H1 (cell line): ENCODE results near the gene PEX6. TPM values are rescaled to one million over a fixed set of nuclear protein-coding genes. Genes with fewer than 3 reads are reported as not detected.

Experiments
- CTCF ChIA-PET: fragments of 300-600 bp; sonication (Branson Sonifier 250); formaldehyde crosslinking; loops from one replicate; lab custom pipeline; 2021; ENCODE audit not compliant: partially characterized antibody; lab: Charles Lee
- POLR2A ChIA-PET: fragments of 300-600 bp; sonication (Branson Sonifier 250); formaldehyde crosslinking; loops from one replicate; lab custom pipeline; 2021; ENCODE audit warnings: inconsistent platforms; ENCODE audit not compliant: partially characterized antibody; lab: Charles Lee
- DNase-seq, 2 experiments: peaks; one replicate each; pipeline versions ENCODE4 v3.0.0 to v3.0.0-alpha.2; 2010 to 2022; ENCODE audit warnings: low spot score in 2 of 2, low read depth in 1 of 2, mixed read lengths in 1 of 2
- FAIRE-seq: peaks from 2 replicates; lab custom pipeline; 2011; peaks lifted over from hg19 to GRCh38; lab: Jason Lieb, UNC
- H2AFZ ChIP-seq: 2 replicates; pipeline ENCODE4 v1.8.1; 2012; ENCODE audit warnings: low read length, inconsistent platforms
- H2AK5ac ChIP-seq: 2 replicates; pipeline ENCODE4 v1.6.1; 2013; ENCODE audit warnings: low read depth, low read length
- H2BK120ac ChIP-seq: replicated peaks from 2 replicates; pipeline ENCODE3; 2013; ENCODE audit warnings: low read depth, low read length, inconsistent platforms
- H2BK12ac ChIP-seq: 2 replicates; pipeline ENCODE4 v1.6.1; 2013; ENCODE audit warnings: low read depth, low read length
- H2BK15ac ChIP-seq: 2 replicates; pipeline ENCODE4 v1.6.1; 2013; ENCODE audit warnings: low read length
- H2BK20ac ChIP-seq: 2 replicates; pipeline ENCODE4 v1.6.1; 2013; ENCODE audit warnings: low read length
- H2BK5ac ChIP-seq: 2 replicates; pipeline ENCODE4 v1.6.1; 2013; ENCODE audit warnings: low read depth, low read length
- H3K14ac ChIP-seq: 2 replicates; pipeline ENCODE4 v1.6.1; 2013; ENCODE audit warnings: inconsistent platforms; ENCODE audit not compliant: insufficient read length
- H3K18ac ChIP-seq: 2 replicates; pipeline ENCODE4 v1.6.1; 2013; ENCODE audit warnings: low read length; ENCODE audit errors: extremely low read depth
- H3K23ac ChIP-seq: 2 replicates; pipeline ENCODE4 v1.6.1; 2013; ENCODE audit warnings: inconsistent platforms; ENCODE audit not compliant: insufficient read length
- H3K23me2 ChIP-seq: 2 replicates; pipeline ENCODE4 v1.6.1; 2013; ENCODE audit warnings: low read depth, low read length
- H3K27ac ChIP-seq: 2 replicates; pipeline ENCODE4 v1.6.1; 2011; ENCODE audit warnings: low read depth, low read length, inconsistent platforms
- H3K27me3 ChIP-seq, 4 experiments: replicated peaks in 1 of 4; 1 replicate in 1 of 4; 2 replicates in 3 of 4; pipeline versions ENCODE4 v1.6.1 to v1.8.1; 2011 to 2013; ENCODE audit warnings: low read length in 3 of 4, mild to moderate bottlenecking in 3 of 4, inconsistent platforms in 2 of 4, mixed read lengths in 2 of 4, moderate library complexity in 1 of 4; ENCODE audit not compliant: control insufficient read depth in 3 of 4, insufficient read depth in 3 of 4; ENCODE audit errors: extremely low read depth in 1 of 4
- H3K36me3 ChIP-seq, 4 experiments: 2 replicates each; pipeline versions ENCODE4 v1.6.1 to v1.8.1; 2011 to 2013; ENCODE audit warnings: mild to moderate bottlenecking in 4 of 4, low read length in 3 of 4, moderate library complexity in 2 of 4, control low read depth in 1 of 4, inconsistent platforms in 1 of 4; ENCODE audit not compliant: insufficient read depth in 4 of 4, control insufficient read depth in 2 of 4
- H3K4ac ChIP-seq: replicated peaks from 2 replicates; pipeline ENCODE3; 2013; ENCODE audit warnings: low read length, low read depth, mixed read lengths, inconsistent platforms; ENCODE audit not compliant: insufficient read length
- H3K4me1 ChIP-seq, 4 experiments: replicated peaks in 1 of 4; 1 replicate in 1 of 4; 2 replicates in 3 of 4; pipeline versions ENCODE4 v1.6.1 to v1.8.1; 2011 to 2013; ENCODE audit warnings: low read length in 3 of 4, inconsistent platforms in 2 of 4, mixed read lengths in 1 of 4; ENCODE audit not compliant: insufficient read depth in 4 of 4, control insufficient read depth in 3 of 4
- H3K4me2 ChIP-seq, 2 experiments: 2 replicates each; pipeline versions ENCODE4 v1.6.1 to v1.8.1; 2011 to 2013; ENCODE audit warnings: low read depth in 2 of 2, low read length in 2 of 2, control low read depth in 1 of 2, inconsistent platforms in 1 of 2, mild to moderate bottlenecking in 1 of 2; ENCODE audit not compliant: insufficient read depth in 1 of 2
- H3K4me3 ChIP-seq, 4 experiments: fragments of 200-600, 300-600 bp in 1 of 4; sonication (generic), shearing (Covaris generic), sonication (Bioruptor Twin) in 1 of 4; 2 replicates each; pipeline versions ENCODE4 v1.5.1 to v1.8.1; 2011 to 2016; ENCODE audit warnings: low read length in 4 of 4, low read depth in 3 of 4, control low read depth in 2 of 4, inconsistent platforms in 2 of 4, mild to moderate bottlenecking in 2 of 4, mixed read lengths in 1 of 4, moderate library complexity in 1 of 4; ENCODE audit not compliant: insufficient read depth in 2 of 4; ENCODE audit errors: extremely low read depth in 1 of 4
- H3K56ac ChIP-seq: replicated peaks from 2 replicates; pipeline ENCODE3; 2013; ENCODE audit warnings: low read depth, mild to moderate bottlenecking, mixed read lengths, low read length, inconsistent platforms; ENCODE audit not compliant: insufficient read length
- H3K79me1 ChIP-seq: 2 replicates; pipeline ENCODE4 v1.6.1; 2013; ENCODE audit warnings: low read depth, low read length, control low read depth
- H3K79me2 ChIP-seq, 2 experiments: 2 replicates each; pipeline versions ENCODE4 v1.6.1 to v1.8.1; 2012 to 2013; ENCODE audit warnings: low read length in 2 of 2, mild to moderate bottlenecking in 2 of 2, inconsistent platforms in 1 of 2; ENCODE audit not compliant: insufficient read depth in 2 of 2, control insufficient read depth in 1 of 2
- H3K9ac ChIP-seq, 4 experiments: replicated peaks in 1 of 4; 1 replicate in 1 of 4; 2 replicates in 3 of 4; pipeline versions ENCODE4 v1.6.1 to v1.8.1; 2011 to 2013; ENCODE audit warnings: low read depth in 3 of 4, low read length in 3 of 4, control low read depth in 2 of 4, mild to moderate bottlenecking in 2 of 4, moderate library complexity in 2 of 4, inconsistent platforms in 1 of 4; ENCODE audit errors: extremely low read depth in 1 of 4
- H3K9me3 ChIP-seq, 2 experiments: 2 replicates each; pipeline versions ENCODE4 v1.6.1 to v1.8.1; 2012 to 2013; ENCODE audit warnings: mild to moderate bottlenecking in 2 of 2, moderate library complexity in 2 of 2, control low read depth in 1 of 2, inconsistent platforms in 1 of 2, low read depth in 1 of 2, low read length in 1 of 2, mixed read lengths in 1 of 2; ENCODE audit not compliant: insufficient read depth in 2 of 2
- H4K20me1 ChIP-seq, 2 experiments: replicated peaks in 1 of 2; 2 replicates each; pipeline versions ENCODE3 to v1.8.1; 2011 to 2013; ENCODE audit warnings: inconsistent platforms in 2 of 2, low read length in 2 of 2, mild to moderate bottlenecking in 1 of 2; ENCODE audit not compliant: insufficient read depth in 2 of 2, control insufficient read depth in 1 of 2
- H4K5ac ChIP-seq: 2 replicates; pipeline ENCODE4 v1.6.1; 2013; ENCODE audit warnings: low read length, low read depth, mixed read lengths, inconsistent platforms; ENCODE audit not compliant: insufficient read length
- H4K8ac ChIP-seq: 2 replicates; pipeline ENCODE4 v1.8.0; 2013; ENCODE audit warnings: mild to moderate bottlenecking, moderate library complexity, low read length, inconsistent platforms; ENCODE audit not compliant: insufficient read depth; ENCODE audit errors: extremely low read depth
- H4K91ac ChIP-seq: replicated peaks from 2 replicates; pipeline ENCODE3; 2013; ENCODE audit warnings: low read length, mixed read lengths, inconsistent platforms; ENCODE audit not compliant: insufficient read length
- ATF3 ChIP-seq: IDR thresholded peaks from 2 replicates; pipeline ENCODE4 v1.6.1; 2011; ENCODE audit warnings: low read depth, mild to moderate bottlenecking, low read length; ENCODE audit not compliant: insufficient read depth
- BACH1 ChIP-seq: IDR thresholded peaks from 2 replicates; pipeline ENCODE4 v1.6.1; 2012; ENCODE audit warnings: low read length, improper control_type of control experiment
- JUND ChIP-seq: IDR thresholded peaks from 2 replicates; pipeline ENCODE4 v1.6.1; 2011; ENCODE audit warnings: mild to moderate bottlenecking, improper control_type of control experiment, low read length
- KDM5A ChIP-seq: fragments of 200-600 bp; IDR thresholded peaks from 2 replicates; pipeline ENCODE4 v1.7.1; 2012; ENCODE audit warnings: mild to moderate bottlenecking, low read length, inconsistent platforms, mixed read lengths
- SAP30 ChIP-seq: fragments of 300-600 bp; sonication (generic); IDR thresholded peaks from 2 replicates; pipeline ENCODE4 v1.7.1; 2012; ENCODE audit warnings: low read length, moderate library complexity, mild to moderate bottlenecking, inconsistent platforms; ENCODE audit not compliant: insufficient read depth, insufficient replicate concordance
- SIX5 ChIP-seq: IDR thresholded peaks from 2 replicates; pipeline ENCODE4 v1.6.1; 2011; ENCODE audit warnings: mild to moderate bottlenecking, low read depth, low read length
- TAF7 ChIP-seq: optimal IDR thresholded peaks from 2 replicates; pipeline ENCODE3; 2011; ENCODE audit warnings: low read depth, mild to moderate bottlenecking, inconsistent platforms, low read length, moderate library complexity, borderline replicate concordance
- polyA plus RNA-seq, 7 experiments: library from polyadenylated mRNA; depleted of rRNA in 3 of 7; stranded (reverse) in 5 of 7; unstranded in 2 of 7; fragments of >200 nt in 5 of 7; fragments of 200-250 nt in 2 of 7; gene quantifications; 1 replicate in 5 of 7; 2 replicates in 1 of 7; 4 replicates in 1 of 7; pipeline versions ENCODE4 v1.2.1 to v1.2.3, GENCODE V29; 2011 to 2013; ENCODE audit warnings: missing spikeins in 2 of 7, mixed read lengths in 2 of 7
- total RNA-seq: library from RNA; stranded (reverse); fragmentation: NEBNext Ultra II Directional; extraction: Animal tissue kit (Norgen Biotek cat#: 25700); gene quantifications from 2 replicates; pipeline ENCODE4 v1.2.1, GENCODE V29; 2021

Gene PEX6
- total and polyA plus RNA-seq, 2 of the 8 experiments (the other 6 are each of a cell fraction or from before 2014, with no cell fraction given): 6.4 to 12.5 TPM

- H3K4me1 ChIP-seq: no peaks in the 10 kb centered on the region
- H3K23ac ChIP-seq: no peak overlapping the region
- no peak overlapping the region for H3K56ac ChIP-seq
- no peak overlapping the region for H2BK5ac ChIP-seq
- H3K9me3 ChIP-seq: no peaks in the 10 kb centered on the region
- H3K4ac ChIP-seq: no peak overlapping the region
- H4K5ac ChIP-seq: no peak overlapping the region
- H4K91ac ChIP-seq: no peak overlapping the region
- H3K27me3 ChIP-seq: no peaks in the 10 kb centered on the region
- no peaks in the 10 kb centered on the region for H3K79me1 ChIP-seq
- H3K27ac ChIP-seq: no peak overlapping the region
- H3K18ac ChIP-seq: no peak overlapping the region
- no peak overlapping the region for H2BK12ac ChIP-seq
- no peak overlapping the region for H3K9ac ChIP-seq
- H3K4me3 ChIP-seq: no peak overlapping the region
- no peak overlapping the region for H3K4me2 ChIP-seq
- H4K20me1 ChIP-seq: no peaks in the 10 kb centered on the region
- FAIRE-seq (no peak), DNase-seq (no peak)
- H3K79me2 ChIP-seq: no peaks in the 10 kb centered on the region
- peaks cover 0 to 4% (median 0%) of the 10 kb centered on the region in 4 experiments; a peak in 1 of 8 replicates for H3K36me3 ChIP-seq
- H2AFZ ChIP-seq: no peak overlapping the region
- CTCF ChIA-PET: interaction anchor here (0.7 kb wide), 1 partner anchor 71 kb away, joined by 5 read pairs; no protein-coding TSS in a partner anchor
- H2BK15ac ChIP-seq: no peak overlapping the region
- POLR2A ChIA-PET: interaction anchor here (0.6 to 2.6 kb wide), 3 partner anchors 12 to 38 kb away, joined by 3 to 7 read pairs (median 4); partner anchors contain the start of gene GNMT
- H2BK120ac ChIP-seq: no peak overlapping the region
- H2AK5ac ChIP-seq: no peak overlapping the region
- TF ChIP-seq TAF7 (no peak), KDM5A (no peak), SAP30 (no peak), JUND (no peak), ATF3 (no peak), SIX5 (no peak), BACH1 (no peak)
- no peaks in the 10 kb centered on the region for H3K23me2 ChIP-seq
- H4K8ac ChIP-seq: no peak overlapping the region
- no peak overlapping the region for H2BK20ac ChIP-seq
- H3K14ac ChIP-seq: no peak overlapping the region
Observed at GRCh38 chr6:42947950-42948349, 31.0 kb downstream of the PEX6 start.
